Stimulated activated CD8-positive, alpha-beta memory T cell treated with anti-CD3 and anti-CD28 coated beads, Interleukin-12 subunit alpha, Interleukin-12 subunit beta, amount 100 ng/mL, for 4 hours (primary cell): ENCODE measurements around the gene FANK1.
"Not testable (repeated sequence)": the region's sequence is repeated elsewhere in the genome, so short reads cannot be mapped to it uniquely, and the experiment has no call there.

ENCODE experiments used
- DNase-seq: peaks from one replicate; pipeline ENCODE4 v3.0.0-alpha.2; 2020; ENCODE audit warnings: low read depth

Gene FANK1

DNA sequence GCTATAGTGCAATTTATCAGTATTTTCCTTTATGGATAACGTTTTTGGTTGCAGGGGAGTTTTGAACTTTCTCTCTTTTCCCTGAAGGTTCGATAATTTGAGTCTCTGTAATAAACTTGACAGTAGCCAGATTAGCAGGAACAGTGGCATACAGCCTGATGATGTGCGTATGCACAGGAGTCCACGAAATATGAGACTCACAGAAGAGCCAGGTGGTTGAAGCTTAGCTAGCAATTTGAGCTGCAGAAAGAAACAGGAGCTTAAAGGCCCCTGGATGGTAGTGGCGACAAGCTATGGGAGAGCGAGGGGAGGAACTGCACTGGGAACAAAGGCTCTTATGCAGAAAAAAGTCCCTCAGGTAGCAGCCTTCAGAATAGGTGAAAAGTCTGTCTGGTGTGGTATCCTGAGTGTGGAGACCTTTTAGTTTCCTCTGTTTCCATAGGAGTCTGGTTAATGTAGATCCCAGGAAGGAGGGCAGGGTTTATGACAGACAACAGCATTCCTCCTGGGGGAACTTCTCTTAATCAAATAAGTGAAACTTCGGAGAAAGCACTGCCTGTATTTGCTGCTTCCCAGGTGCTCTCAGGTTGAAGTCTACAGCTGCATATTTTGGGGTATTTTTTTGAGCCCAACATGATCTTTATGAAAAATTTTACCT, 32.7 kb downstream of the FANK1 start:
- DNase-seq = no peak

GRCh38 chr10:125929618-125930017, 33.3 kb downstream of the FANK1 start:
- no peak for DNase-seq

GRCh38 chr10:125933693-125934092, 37.3 kb downstream of the FANK1 start:
- DNase-seq = no peak

DNA sequence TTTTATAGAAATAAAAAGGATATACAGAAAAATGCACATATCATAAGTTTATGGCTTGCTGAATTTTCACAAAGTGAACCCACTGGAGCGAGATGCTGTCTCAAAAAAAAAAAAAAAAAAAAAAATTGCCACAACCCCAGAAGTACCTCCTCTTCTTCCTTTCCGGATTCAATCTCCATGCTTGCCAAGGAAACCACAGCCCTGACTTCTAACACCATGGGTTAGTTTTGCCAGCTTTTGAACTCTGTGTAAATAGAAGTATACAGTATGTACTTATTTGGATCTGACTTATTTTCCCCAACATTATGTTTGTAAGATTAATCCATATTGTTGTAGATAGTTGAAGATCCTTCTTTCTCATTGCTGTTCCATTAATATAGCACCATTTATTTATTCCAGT, 40.0 kb downstream of the FANK1 start:
- DNase-seq = no peak

DNA sequence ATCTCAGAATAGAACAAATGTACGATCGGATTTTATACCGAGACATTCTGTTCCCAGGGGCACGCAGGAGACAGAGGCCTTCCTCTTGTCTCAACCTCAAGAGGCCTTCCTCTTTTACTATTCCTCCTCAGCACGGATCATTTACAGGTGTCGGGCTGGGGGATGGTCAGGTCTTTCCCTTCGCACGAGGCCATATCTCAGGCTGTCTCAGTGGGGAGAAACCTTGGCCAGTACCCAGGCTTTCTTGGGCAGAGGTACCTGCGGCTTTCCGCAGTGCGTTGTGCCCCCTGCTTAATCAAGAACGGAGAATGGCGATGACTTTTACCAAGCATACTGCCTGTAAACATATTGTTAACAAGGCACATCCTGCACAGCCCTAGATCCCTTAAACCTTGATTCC, 44.2 kb downstream of the FANK1 start:
- DNase-seq = no peak

DNA sequence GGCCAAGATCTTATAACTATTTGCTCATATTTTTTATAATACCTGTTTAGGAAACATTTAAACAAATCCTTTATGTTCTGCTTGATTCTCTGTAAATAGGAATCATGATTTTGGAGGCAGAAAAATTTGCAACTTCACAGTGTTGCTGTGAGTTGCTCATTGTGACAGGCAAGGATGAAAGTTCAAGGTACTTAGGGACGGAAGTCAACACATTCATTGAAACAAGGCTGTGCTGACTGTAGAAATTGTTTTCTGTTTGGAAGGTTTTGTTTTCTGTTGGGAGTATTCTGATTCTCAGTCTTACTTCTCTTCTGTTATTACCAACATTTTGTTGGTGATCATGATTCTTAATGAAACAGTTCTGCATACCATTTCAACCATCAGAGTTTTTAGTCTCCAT, 54.9 kb downstream of the FANK1 start:
- DNase-seq = no peak

DNA sequence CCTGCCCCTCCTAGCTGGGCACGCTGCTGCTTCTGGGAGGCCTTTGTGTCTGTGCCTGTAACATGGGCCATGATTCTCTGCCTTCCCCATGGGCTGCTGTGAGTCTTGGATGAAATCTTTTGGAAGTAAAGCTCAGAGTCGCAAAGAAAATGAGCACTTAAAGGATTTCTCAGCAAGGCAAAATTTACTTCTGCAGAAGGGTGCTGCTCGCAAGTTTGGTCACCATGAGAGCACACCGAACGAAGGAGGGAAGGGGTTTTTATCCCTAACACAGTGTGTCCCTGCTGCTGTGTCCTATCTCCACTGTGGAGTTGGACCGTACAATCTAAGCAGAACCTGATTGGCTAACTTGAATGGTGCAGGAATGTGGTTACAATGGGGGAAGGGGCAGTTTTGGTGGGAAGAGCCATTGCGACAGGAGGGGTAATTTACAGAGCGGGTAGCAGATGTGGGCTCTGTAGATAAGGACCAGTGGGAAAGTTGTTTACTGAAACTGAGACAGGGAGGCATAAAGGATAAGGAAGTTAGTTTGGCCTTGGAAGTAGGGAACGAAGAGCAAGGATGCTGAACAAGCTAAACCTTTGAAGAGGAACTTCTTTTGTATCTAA, 57.5 kb downstream of the FANK1 start:
- no peak for DNase-seq

DNA sequence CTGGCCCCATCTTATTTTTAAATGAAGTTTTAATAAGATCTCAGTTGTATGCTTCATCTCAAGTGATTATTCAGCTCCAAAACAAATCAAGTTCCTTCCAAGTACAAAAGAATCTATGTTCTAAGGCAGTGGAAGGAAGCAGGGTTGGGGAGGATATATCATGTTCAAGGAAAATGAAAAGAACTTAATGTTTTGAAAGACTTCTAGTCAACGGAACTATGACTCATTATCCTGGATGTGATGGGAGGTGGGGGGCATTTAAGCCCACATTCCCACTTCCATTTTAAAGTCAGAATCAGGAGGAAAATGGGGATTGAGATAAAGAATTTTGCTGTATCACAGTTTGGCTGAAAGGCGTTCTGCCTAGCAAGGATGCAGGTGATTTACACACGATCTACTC, 59.4 kb downstream of the FANK1 start:
- DNase-seq = no peak

GRCh38 chr10:125961743-125962142, 65.4 kb downstream of the FANK1 start:
- no peak for DNase-seq

DNA sequence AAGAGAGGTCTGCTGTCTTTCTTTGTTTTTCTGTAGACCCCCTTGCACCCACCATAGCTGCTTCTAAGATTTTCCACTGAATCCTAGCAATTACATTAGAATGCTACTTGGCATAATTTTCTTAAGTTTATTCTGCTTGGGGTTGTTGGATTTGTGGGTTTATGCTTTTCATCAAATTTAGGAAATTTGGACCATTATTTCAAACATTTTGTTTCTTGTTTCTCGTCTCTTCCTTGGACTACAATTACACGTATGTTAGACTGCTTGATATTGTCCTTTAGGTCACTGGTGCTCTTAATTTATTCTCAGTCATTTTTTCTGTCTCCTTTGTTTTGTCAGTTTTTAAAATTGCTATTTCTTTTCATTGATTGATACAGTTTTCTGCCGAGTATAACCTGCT, 65.8 kb downstream of the FANK1 start:
- DNase-seq = no peak

GRCh38 chr10:125964558-125964957, 68.2 kb downstream of the FANK1 start:
- no peak for DNase-seq

DNA sequence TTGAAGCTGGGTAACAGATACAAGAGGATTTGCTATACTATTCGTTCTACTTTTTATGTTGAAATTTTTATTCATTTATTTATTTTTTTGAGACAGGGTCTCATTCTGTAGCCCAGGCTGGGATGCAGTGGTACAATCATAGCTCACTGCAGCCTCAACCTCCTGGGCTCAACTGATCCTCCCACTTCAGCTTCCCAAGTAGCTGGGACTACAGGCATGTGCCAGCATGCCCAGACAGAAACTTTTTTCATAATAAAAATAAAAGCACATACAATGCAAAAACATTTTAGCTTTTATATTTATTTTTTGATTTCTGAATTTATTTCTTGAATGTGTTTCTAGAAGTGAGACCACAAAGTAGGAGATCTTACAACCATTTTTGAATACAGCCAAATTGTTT, 71.2 kb downstream of the FANK1 start:
- DNase-seq = no peak

GRCh38 chr10:125970077-125970630, 73.8 kb downstream of the FANK1 start:
- not testable (repeated sequence) for DNase-seq

- DNase-seq = no peak
These were observed 80.7 kb downstream of the FANK1 start for GRCh38 chr10:125976960-125977605.

DNA sequence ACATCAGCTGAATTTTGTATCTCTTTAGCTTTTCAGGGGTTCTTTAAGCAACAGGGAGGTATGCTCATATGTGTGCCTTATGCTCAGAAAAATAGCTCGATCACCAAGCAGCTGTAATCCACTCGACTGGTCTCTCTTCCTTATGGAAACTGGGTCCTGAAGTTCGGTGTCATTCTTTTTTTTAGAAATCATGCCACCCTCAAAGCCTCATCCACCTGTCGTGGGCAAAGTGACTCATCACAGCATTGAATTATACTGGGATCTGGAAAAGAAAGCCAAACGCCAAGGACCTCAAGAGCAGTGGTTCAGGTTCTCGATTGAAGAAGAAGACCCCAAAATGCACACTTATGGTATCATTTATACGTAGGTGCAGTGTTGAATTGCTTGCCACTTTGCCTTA, 83.6 kb downstream of the FANK1 start:
- no peak for DNase-seq

DNA sequence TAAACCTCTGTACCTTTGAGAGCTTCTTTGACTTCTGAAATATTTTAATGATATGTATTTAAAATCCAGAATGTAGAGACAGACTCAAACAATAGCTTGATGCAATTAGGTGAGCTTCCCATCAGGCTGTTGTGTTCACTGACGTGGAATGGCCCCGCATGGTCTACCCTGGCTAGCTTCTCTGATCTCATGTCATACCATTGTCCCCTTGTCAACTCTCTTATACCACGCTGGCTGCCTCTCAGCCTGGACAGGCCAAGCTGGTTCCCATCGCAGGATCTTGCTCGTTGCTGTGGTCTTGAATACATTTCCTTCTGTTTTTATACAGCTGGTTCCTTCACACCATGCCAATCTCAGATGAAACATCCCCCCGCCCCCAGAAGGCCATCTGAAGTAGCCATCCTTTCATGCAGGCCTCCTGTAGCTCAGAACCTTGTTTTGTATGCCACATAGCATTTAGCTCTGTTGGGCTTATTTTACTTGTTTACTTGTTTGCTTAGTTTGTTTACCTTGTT, 84.2 kb downstream of the FANK1 start:
- no peak for DNase-seq

DNA sequence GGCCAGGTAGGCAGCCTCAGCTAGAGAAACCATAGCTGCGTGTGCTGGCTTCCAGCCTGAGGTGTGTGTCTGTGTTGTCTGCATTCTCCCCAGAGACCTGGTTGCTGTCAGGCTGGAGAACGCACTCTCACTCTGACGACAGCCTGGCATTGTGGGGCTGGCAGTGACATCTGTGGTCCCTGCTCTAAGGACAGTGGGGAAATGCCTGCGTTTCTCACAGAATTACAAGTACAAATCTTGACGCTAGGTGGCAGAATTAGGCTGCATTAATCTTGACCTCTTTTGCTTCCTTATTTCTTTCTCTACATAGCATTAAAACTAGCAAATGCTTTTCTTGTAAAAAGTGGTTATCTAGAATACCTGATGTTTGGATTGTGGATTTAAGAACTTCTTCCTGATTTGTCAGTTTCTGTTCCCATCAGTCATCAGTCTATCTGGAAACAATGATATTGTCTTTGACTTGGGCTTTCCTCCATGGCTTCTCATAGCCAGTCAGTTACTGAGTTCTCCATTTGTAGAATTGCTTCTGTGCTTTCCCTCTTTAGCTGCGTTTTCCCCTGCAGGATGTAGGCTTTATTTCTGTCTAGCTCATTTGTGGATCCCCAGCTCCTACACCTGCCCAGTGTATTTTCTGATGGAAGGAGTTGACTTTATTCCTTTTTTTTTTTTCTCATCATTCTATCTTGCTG, 86.0 kb downstream of the FANK1 start:
- no peak for DNase-seq

DNA sequence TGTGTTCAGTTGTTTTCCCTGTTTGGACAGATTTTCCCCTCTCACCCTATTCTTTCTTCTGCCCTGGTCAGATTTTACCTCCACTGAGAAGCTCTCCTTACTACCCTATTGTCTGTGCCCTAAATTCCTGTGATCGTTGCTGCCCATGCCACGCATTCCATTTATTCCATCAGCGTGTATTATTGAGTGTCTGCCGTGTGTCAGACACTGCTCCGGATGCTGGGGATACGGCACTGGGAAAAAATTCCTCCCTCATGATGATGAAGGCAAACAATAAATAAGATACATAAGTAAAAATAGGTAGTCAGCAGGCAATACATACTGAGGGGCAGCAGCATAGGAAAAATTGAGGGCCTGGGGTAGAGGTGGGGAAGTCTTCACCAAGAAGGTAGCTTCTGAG, 86.8 kb downstream of the FANK1 start:
- DNase-seq = no peak

DNA sequence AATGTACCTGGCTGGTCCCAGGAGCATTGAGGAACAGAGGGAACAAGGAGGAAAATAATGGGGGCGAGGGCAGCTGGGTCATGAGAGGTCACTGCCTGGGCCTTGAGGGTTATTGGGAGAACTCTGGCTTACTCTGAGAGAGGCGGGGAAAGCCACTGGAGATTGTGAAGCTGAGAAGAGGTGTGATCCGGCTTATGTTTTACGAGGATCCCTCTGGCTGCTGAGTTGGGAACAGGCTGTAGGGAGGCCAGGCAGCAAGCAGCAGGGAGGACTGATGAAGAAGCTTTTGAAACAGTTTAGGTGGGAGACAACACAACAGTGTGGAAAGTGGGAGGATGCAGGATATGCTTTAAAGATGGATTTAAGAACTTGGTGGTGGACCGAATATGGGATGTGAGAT, 87.3 kb downstream of the FANK1 start:
- no peak for DNase-seq

DNA sequence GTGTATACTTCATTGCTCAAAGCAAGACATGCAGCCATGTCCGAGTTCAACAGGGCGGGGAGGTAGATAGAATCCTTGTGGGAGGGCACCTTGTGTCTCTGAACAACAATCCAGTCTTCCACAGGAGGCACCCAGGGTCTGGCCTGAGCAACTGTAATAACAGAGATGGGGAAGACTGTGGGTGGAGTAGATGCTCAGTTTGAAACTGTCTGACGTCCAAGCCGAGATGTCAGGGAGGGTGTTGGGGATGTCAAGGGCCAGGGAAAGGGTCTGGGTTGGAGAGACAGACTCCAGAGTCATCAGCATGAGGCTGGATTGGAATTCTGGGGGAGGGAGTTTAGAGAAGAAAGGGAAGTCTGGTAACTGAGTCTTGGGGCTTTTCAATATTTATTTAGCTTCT, 88.0 kb downstream of the FANK1 start:
- DNase-seq = no peak

DNA sequence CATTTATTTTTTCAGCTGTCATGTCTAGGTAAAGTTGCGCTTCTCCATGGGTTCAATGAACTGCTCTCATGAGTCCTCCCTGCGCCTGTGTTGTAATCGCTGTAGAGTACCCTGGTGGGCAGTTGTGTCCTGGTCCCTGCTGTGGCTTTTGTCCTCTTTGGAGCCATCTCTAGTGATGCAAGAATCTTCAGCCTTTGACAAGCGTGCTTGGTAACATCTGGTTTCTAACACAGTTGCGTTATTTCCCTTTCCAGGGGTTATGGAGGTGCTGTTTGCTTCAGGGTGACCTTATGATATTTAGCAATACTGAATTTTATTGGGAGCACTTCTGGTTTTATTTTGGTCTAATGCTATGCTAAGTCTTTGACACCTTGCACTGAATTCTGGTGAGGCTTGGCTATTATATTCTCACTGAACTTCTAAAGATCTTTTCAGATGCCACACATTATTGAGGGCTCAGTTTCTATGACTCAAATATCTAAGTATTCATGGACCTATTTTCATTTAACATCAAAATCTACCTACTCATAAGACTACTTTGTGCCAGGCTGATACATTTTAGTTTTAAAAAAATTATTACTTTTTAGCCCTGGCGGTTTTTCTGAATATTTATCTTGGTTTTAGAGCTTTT, 88.6 kb downstream of the FANK1 start:
- DNase-seq = no peak
